HS-5 (cell line): ENCODE data around the gene CYP27C1.
A peak's percentile ranks its signal among the peaks of the same experiment; 100 is the strongest.
"Not testable (repeated sequence)": the region's sequence is repeated elsewhere in the genome, so short reads cannot be mapped to it uniquely, and the experiment has no call there.

ENCODE experiments used
- DNase-seq: peaks from one replicate; pipeline ENCODE4 v3.0.0-alpha.2; 2012; ENCODE audit warnings: low read depth

The CYP27C1 gene

GRCh38 chr2:127220102-127220767, at the start of gene CYP27C1:
Gene CYP27C1 (minus strand): TSS chr2:127220299. CDS start chr2:127220270, 29 bp downstream.
- no peak for DNase-seq

DNA sequence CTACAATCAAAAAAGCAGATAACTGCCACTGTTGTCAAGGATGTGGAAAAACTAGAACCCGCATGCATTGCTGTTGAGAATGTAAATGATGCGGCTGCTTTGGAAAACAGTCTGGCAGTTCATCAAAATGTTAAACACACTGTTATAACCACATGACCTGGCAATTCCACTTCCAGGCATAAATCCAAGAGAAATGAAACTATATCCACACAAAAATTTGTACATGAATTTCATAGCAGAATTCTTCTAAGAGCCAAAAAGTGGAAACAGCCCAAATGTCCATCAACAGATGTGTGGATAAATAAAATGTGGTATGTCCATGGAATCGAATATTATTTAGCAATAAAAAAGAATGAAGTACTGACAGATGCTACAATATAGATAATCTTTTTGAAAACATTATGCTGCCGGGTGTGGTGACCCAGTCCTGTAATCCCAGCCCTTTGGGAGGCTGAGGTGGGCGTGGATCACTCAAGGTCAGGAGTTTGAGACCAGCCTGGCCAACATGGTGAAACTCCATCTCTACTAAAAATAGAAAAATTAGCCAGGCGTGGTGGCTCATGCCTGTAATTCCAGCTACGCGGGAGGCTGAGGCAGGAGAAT, 41.8 kb upstream of the CYP27C1 start:
- no peak for DNase-seq

DNA sequence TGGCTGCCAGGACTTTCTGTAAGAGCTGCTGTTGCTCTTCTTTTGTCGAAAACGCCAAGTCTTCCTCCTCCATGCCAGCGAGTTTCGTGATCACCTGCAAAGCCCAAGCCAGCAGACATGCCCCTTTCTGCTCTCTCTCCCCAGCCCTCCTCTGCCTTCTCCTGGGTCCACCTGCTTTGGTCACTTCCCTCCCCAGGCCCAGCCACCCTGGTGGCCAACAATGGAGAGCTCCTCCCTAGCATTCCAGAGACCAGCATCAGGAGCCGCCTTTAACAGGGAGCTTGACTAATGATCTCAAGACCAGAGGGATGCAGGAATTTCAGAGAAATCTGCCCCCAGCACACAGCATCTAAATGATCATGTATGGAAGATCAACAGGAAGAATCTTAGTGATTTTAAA, 39.3 kb upstream of the CYP27C1 start:
- DNase-seq, result no peak

- no peak for DNase-seq
Observed at GRCh38 chr2:127256866-127257265, 36.8 kb upstream of the CYP27C1 start.

GRCh38 chr2:127256381-127256780, 36.3 kb upstream of the CYP27C1 start:
- DNase-seq, result no peak

GRCh38 chr2:127255721-127256120, 35.6 kb upstream of the CYP27C1 start:
- no peak for DNase-seq

GRCh38 chr2:127255146-127255545, 35.0 kb upstream of the CYP27C1 start:
- DNase-seq, result no peak

- peak; percentile 11 for DNase-seq
Observed at GRCh38 chr2:127254386-127254981, 34.4 kb upstream of the CYP27C1 start.

DNA sequence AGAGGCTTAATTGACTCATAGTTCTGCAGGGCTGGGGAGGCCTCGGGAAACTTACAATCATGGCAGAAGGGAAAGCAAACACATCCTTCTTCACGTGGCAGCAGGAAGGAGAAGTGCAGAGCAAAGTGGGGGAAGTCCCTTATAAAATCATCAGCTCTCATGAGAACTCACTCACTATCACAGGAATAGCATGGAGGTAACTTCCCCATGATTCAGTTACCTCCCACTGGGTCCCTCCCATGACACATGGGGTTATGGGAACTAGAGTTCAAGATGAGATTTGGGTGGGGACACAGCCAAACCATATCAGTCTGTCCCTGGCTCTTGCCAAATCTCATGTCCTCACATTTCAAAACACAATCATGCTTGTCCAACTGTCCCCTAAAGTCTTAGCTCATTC, 21.1 kb upstream of the CYP27C1 start:
- DNase-seq, result not testable (repeated sequence)

- no peak for DNase-seq
Observed at GRCh38 chr2:127239395-127239794, 19.3 kb upstream of the CYP27C1 start.

- DNase-seq, result not testable (repeated sequence)
Observed at GRCh38 chr2:127237768-127238167, 17.7 kb upstream of the CYP27C1 start.

- DNase-seq, result no peak
Observed at GRCh38 chr2:127235082-127235702, 15.1 kb upstream of the CYP27C1 start.

GRCh38 chr2:127233710-127234109, 13.6 kb upstream of the CYP27C1 start:
- no peak for DNase-seq

GRCh38 chr2:127231130-127231865, 11.2 kb upstream of the CYP27C1 start:
- DNase-seq, result no peak

DNA sequence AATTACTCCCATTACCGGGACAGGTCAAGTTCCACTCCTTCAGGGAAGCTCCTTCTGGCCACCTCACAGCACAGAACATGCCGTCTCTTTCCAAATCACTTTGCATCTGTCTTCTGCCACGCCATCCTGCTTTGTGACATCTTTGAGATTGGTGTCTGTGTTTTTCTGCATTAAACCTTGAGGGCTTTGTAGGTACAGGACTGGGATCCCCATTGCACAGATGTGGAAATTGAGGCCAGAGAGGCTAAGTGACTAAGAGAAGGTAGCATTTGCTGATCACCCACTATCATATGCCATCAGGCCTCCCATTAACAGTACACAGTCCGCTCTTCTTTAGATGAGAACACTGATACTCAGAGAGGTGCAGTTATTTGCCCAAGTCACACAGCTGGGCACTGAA, 9.5 kb upstream of the CYP27C1 start:
- no peak for DNase-seq

DNA sequence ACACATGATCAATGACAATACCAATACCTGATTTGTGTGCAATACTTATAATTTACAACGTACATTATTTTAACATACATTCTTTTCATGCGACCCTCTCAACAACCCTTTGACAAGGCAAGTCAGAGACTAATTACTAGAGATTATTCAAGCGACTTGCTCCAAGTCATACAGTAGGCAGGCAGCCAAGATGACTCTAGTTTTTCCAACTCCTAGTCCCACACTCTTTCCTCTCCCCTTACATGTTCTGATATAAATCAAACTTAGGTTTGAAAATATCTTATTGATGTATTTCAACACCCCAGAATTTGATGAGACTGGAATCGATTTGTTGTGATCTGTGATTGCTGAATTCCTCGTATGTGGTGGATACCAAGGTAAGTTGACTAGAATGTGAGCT, 8.0 kb upstream of the CYP27C1 start:
- no peak for DNase-seq

DNA sequence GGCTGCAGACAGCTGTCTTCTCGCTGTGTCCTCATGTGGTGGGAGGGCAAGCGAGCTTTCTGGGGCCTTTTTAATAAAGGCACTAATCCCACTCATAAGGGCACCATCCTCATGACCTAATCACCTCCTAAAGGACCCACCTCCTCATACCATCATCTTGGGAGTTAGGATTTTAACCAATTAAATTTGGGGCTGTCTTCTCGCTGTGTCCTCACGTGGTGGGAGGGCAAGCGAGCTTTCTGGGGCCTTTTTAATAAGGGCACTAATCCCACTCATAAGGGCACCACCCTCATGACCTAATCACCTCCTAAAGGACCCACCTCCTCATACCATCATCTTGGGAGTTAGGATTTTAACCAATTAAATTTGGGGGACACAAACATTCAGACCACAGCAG, 7.2 kb upstream of the CYP27C1 start:
- not testable (repeated sequence) for DNase-seq

DNA sequence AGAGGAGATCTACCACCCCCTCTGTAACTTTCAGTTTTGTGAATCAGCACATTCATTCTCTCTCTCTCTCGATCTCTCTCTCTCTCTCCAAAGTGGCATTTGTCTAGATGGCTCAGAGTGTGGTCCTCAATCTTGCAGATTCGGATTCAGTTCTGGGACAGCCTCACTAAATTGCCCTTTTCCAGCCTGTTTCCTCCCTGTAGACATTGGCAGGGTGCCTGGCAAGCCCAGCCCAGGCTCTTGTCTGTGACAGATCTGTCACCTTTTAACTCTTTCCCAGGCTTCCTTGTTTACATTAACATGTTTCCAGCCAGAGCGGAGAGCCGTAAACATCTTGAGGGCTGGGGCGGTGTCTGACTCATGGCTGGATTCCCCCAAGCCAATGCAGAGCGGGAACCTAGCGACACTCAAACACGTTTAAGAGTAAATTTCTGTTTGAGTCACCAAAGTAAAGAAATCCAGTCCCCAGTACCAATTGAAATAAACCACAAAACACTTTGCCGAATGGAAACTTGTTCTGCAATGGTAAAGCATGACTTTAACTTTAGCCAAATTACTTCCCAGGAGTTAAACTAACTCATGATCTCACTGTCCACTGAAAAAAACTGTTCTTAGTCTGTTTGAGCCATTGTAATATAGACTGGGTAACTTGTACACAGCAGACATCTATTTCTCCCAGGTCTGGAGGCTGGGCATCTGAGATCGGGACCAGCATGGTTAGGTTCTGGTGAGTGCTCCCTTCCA, 6.6 kb upstream of the CYP27C1 start:
- DNase-seq, result peak; percentile 55

- DNase-seq, result no peak
Observed at GRCh38 chr2:127226132-127226519, 6.0 kb upstream of the CYP27C1 start.

- DNase-seq, result no peak
Observed at GRCh38 chr2:127225186-127225960, 5.3 kb upstream of the CYP27C1 start.

DNA sequence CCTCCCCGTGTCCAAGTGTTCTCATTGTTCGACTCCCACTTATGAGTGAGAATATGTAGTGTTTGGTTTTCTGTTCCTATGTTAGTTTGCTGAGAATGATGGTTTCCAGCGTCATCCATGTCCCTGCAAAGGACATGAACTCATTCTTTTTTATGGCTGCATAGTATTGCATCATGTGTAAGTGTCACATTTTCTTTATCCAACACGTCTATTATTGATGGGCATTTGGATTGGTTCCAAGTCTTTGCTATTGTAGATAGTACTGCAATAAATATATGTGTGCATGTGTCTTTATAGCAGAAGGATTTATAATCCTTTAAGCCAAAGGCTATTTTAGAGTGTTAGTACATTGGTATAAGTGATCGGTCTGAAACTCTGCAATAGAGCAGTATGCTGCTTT, 4.0 kb upstream of the CYP27C1 start:
- not testable (repeated sequence) for DNase-seq
